ENCODE data around the gene HMGB1. TPM values are rescaled to one million over a fixed set of nuclear protein-coding genes. Genes with fewer than 3 reads are reported as not detected.

Gene HMGB1
- total RNA-seq = 271 TPM

- peak; percentile 98 for ATAC-seq
These were observed at the start of gene HMGB1 for GRCh38 chr13:30465593-30466357. Gene HMGB1 (minus strand): TSS chr13:30465936. CDS start chr13:30463680, 2,256 bp downstream.

- ATAC-seq = no peak
These were observed 45.2 kb upstream of the HMGB1 start for GRCh38 chr13:30510811-30511371.

DNA sequence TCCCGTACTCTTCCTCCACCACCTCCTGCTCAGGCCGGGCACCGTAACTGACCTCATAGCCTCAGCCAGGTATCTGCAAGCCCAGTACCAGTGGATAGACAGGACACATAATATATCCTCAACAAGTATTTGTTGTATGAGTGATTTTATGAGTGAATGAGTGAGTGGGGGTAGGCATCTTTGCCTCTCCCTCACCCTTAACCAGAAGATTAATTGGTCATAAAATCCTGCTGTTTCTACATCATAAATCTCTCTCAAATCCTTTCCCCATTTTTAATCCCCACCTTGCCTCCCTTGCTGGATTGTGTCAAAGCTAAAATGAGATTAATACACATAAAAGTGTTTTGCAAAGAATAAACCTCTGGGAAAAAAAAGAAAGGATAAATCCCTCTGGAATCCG is 44.4 kb upstream of the HMGB1 start:
- ATAC-seq = no peak

DNA sequence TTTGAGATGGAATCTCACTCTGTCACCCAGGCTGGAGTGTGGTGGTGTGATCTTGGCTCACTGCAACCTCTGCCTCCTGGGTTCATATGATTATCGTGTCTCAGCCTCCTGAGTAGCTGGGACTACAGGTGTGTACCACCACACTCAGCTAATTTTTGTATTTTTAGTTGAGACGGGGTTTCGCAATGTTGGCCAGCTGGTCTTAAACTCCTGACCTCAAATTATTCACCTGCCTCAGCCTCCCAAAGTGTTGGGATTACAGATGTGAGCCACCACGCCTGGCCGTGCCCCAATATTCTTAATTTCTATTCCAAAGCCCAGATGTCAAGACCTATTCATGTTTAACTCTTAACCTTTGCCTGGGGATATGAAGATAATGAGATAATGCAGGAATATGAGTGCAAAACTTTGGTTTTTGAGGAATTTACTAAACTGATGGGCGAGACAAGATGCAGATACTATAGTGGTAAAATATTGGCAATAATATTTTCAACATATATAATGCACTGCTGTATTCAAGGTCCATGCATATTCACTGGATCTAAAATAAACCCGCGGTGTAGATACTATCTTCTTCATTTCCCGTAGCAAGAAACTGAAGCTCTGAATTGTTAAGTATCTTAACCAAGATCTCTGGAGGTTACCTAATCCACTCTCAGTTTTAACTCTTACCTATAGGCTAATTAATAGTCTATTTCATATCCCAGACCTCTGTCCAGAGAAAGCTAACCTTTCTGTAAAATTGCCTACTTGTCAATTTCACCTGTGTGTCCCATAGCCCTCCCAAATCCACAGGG is 43.7 kb upstream of the HMGB1 start:
- no peak for ATAC-seq

DNA sequence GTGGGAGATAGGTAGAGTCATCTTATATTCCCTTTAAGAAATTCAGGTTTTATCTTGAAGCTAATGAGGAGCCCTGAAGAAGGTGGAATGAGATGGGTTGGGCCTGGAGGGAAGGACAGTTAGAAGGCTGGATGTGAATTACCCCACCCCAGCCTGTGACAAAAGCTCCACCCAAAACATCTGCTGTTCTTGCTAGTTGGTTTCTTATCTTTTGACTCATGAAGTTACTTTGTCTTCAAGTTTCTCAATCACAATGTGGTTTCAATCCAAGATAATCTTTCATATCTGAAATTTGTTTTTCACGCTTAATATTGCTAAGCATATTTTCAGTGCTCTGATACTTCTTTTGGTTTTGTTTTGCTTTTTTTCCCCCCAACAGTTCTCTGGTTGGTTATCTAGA is 38.3 kb upstream of the HMGB1 start:
- no peak for ATAC-seq

GRCh38 chr13:30502237-30502636 is 36.5 kb upstream of the HMGB1 start:
- ATAC-seq = no peak

DNA sequence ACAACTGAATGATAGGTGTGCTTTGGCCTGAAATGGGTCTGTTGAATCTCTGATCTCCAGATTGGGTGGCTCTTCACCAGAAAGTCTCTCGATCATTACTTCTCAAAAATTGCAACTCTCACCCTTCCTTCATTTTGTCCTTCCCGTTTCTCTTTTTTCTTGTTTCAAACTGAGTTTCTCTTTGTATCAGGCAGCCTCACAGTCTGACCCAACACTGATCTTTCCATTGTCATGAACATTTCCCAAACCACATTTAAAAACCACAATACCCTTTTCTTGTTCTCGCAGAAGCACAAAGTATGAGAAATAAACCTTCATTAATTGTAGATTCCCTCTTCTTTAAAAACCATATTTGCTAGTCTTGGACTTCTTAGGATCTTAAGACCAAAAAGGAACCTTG is 33.6 kb upstream of the HMGB1 start:
- no peak for ATAC-seq

- ATAC-seq = no peak
These were observed 30.4 kb upstream of the HMGB1 start for GRCh38 chr13:30496147-30496546.

DNA sequence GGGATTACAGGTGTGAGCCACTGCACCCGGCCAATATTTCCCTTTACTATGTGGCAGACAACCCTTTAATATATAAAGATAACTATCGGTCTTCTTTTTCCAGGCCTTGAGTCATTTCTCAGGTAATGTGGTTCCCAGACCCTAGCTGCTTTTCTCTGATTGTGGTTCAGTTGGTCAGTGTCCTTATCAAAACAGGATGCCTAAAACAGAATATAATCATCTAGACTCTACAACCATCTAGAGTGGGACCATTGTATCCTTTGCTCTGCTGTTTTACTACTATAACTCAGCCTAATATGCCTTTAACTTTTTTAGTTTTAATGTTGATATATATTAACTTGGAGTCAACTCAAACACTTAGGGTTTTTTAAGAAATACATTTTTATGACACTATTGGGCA is 30.0 kb upstream of the HMGB1 start:
- ATAC-seq = no peak

- ATAC-seq = no peak
These were observed 28.1 kb upstream of the HMGB1 start for GRCh38 chr13:30493658-30494381.

DNA sequence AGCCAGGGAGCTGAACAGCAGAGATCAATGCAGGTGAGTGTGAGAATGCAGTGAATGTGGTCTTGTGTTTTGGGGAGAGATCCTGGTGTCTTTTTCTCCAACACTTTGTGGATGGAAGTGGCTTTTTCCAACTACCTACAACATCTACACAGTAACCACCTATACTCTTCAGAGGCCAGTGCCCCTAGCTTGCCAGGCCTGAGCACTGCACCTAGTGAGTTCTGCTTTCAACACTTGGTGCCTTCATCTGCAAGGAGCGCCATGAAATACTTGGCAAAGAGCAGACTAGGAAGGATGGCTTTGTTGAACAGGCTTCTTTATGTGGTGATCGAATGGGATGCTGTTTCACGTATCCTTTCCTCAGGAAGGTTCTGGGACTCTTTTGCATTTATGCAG is 21.3 kb upstream of the HMGB1 start:
- ATAC-seq = peak; percentile 14

- peak; percentile 97 for ATAC-seq
These were observed 20.7 kb upstream of the HMGB1 start for GRCh38 chr13:30486230-30487074.

GRCh38 chr13:30481241-30481760 is 15.6 kb upstream of the HMGB1 start:
- ATAC-seq = no peak

GRCh38 chr13:30480292-30480950 is 14.7 kb upstream of the HMGB1 start:
- no peak for ATAC-seq

- no peak for ATAC-seq
These were observed 14.1 kb upstream of the HMGB1 start for GRCh38 chr13:30479883-30480219.

- ATAC-seq = no peak
These were observed 13.6 kb upstream of the HMGB1 start for GRCh38 chr13:30479154-30479882.

GRCh38 chr13:30477346-30478195 is 11.8 kb upstream of the HMGB1 start:
- no peak for ATAC-seq

DNA sequence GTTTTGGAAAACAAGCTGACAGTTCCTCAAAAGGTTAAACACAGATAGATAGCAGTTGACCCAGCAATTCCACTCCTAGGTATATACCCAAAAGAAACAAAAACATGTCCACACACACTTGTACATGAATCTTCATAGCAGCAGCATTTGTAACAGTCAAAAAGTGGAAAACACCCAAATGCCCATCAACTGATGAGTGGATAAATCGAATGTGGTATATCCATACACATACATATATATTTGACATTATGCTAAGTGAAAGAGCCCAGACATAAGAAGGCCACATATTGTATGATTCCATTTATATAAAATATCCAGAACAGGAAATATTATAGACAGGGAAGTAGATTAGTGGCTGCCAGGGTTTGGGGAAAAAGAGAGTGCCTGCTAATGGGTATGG is 7.9 kb upstream of the HMGB1 start:
- no peak for ATAC-seq

DNA sequence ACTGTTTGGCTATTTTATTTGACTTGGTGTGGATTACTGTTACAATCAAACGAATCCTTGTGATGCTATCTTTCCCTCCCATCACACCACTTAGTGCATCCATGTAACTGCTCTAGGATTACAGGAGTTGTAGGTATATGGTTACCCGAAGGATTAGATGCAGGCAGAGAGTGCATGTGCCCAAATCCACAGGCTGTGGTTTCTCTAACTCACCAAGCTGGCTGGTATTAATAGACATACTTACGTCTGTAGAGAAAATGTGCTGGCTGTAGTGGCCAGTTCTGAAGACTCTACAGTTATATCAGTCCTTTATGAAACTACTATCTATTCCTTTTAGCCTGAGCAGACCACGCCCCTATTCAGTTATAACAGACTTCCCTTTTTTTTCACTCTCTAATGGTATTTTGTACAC is 1.1 kb upstream of the HMGB1 start:
- ATAC-seq = no peak

DNA sequence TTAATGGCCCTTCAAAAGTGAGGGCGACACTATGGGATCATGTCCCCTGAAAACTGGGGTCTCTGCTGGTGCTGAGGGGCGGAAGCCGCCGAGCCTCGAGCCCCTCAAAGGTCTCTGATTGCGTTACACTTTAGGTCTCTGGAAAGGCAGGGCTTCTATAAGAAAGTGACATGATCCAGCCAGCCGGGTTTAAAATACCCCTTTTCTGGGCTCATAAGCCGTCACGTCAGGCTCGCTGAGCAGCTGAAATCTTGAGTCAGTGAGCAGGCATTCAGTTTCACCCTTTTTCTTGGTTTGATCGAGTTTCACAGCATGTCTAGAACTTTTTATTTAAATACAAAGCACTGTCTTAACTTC is 600 bp upstream of the HMGB1 start:
- ATAC-seq = no peak

All from esophagus mucosa (tissue), 1 donor.